ENCODE data around the gene CDC42BPB.

CDC42BPB gene

GRCh38 chr14:102939820-102940561, 117.4 kb downstream of the CDC42BPB start:
- Histone ChIP-seq H3K27me3 (ENCODE audit: control insufficient read depth, insufficient read depth, low read length) (no peaks in the 10 kb centered on the region), H3K27ac (ENCODE audit: low read depth, low read length) (no peak overlapping the region), H3K4me3 (ENCODE audit: low read length) (no peak overlapping the region), H3K36me3 (ENCODE audit: control insufficient read depth, insufficient read depth, low read length) (peaks cover 29% of the 10 kb centered on the region), H3K4me1 (ENCODE audit: control insufficient read depth, insufficient read depth, low read length) (no peaks in the 10 kb centered on the region), H3K9ac (ENCODE audit: low read length) (no peak overlapping the region)

DNA sequence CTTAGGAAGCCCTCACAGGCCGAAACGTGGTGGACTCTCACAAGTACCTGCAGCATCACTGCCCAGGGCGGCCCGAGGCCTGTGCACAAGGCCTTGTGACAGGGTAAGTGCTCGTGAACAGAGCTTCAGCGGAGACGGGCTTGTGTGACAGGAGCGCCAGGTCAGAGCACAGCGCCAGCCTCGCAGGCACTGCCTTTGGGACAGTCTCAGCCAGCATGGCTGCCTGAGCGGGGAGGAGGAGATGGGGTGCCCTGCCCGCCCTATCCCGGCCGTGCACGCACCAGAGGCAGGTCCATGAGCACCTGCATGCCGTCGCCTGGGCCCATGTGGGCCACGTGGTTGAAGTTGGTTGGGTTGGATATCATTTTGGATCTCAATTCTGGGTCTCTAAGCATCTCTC, 118.0 kb downstream of the CDC42BPB start:
- H3K36me3 ChIP-seq (ENCODE audit: control insufficient read depth, insufficient read depth, low read length): peaks cover 24% of the 10 kb centered on the region
- no peak overlapping the region for H3K4me3 ChIP-seq (ENCODE audit: low read length)
- no peaks in the 10 kb centered on the region for H3K4me1 ChIP-seq (ENCODE audit: control insufficient read depth, insufficient read depth, low read length)
- H3K27me3 ChIP-seq (ENCODE audit: control insufficient read depth, insufficient read depth, low read length): no peaks in the 10 kb centered on the region
- H3K27ac ChIP-seq (ENCODE audit: low read depth, low read length): no peak overlapping the region
- H3K9ac ChIP-seq (ENCODE audit: low read length): no peak overlapping the region

DNA sequence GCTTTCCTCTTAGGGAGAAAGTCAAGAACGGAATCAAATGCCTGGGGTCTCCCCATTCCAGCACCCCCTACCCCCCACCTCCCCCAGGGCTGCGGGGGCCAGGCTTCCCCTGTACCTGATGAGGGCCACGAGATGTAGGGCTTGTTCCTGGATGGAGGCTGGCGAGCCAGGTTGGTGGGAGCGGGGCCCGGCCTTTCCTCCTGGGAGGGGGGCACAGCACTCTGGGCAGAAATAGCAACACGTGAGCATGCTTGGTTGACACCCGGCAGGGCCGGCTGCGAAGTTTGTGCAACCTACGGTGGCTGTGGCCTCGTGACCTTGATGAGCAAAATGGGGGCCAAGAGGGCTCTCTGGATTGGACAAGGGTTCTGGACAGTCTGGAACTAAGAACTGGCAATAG, 119.2 kb downstream of the CDC42BPB start:
- no peak overlapping the region for H3K27ac ChIP-seq (ENCODE audit: low read depth, low read length)
- no peak overlapping the region for H3K4me3 ChIP-seq (ENCODE audit: low read length)
- H3K4me1 ChIP-seq (ENCODE audit: control insufficient read depth, insufficient read depth, low read length): no peaks in the 10 kb centered on the region
- no peak overlapping the region for H3K9ac ChIP-seq (ENCODE audit: low read length)
- H3K27me3 ChIP-seq (ENCODE audit: control insufficient read depth, insufficient read depth, low read length): no peaks in the 10 kb centered on the region
- peaks cover 19% of the 10 kb centered on the region for H3K36me3 ChIP-seq (ENCODE audit: control insufficient read depth, insufficient read depth, low read length)

DNA sequence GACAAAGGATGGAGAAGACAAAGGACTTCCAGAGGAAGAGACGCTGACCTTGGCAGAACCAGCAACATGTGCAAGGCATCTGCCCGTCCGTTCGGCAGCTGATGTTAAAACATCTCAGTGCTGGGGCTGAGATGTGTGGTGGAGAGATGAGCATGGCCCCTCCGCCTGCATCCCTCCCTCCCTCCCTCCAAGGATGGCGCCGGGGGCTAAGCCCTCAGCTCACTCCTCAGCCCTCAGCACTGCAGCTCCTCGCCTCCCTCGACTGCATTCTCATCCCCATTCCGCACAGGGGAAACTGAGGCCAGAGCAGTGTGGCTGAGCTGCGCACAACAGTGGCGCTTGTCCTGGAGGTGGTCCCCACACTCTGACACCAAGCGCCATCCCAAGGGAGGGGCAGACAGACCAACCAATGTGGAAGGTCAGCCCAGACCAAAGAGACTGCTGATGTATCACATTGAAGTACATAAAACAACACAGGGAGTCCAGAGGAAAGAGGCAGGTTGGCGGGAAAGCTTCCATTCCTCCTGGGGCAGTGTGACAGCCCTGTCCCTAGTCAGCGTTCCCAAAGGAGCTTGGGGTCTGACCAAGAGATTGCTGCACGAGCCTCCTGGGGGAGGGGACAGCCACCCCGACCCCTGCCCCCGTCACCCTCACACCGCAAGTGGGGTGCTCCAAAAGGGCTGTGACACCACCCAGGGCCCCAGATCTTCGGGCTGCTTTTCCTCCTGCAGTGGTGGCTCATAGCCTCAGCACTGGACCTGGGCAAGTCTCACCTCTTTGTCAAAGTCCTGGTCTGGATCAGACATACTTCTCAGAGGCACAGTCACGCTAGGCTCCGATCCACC, 119.8 kb downstream of the CDC42BPB start:
- H3K4me1 ChIP-seq (ENCODE audit: control insufficient read depth, insufficient read depth, low read length): no peaks in the 10 kb centered on the region
- no peaks in the 10 kb centered on the region for H3K27me3 ChIP-seq (ENCODE audit: control insufficient read depth, insufficient read depth, low read length)
- no peak overlapping the region for H3K4me3 ChIP-seq (ENCODE audit: low read length)
- no peak overlapping the region for H3K9ac ChIP-seq (ENCODE audit: low read length)
- H3K36me3 ChIP-seq (ENCODE audit: control insufficient read depth, insufficient read depth, low read length): peaks cover 23% of the 10 kb centered on the region
- H3K27ac ChIP-seq (ENCODE audit: low read depth, low read length): no peak overlapping the region

DNA sequence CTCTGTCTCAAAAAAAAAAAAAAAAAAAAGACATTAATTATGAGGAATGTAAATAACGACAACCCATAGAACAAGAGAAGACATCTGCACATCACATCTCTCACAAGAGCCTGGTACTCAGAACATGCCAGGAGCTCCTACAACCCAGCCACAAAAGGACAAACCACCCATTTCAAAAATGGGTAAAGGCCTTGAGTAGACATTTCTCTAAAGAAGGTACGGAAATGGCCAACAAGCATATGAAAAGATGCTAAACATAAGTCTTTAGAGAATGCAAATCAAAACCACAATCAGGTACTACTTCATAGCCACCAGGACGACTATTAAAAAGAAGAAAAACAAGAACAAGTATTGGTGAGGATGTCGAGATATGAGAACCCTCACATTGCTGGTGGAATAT, 121.6 kb downstream of the CDC42BPB start:
- no peaks in the 10 kb centered on the region for H3K4me1 ChIP-seq (ENCODE audit: control insufficient read depth, insufficient read depth, low read length)
- no peak overlapping the region for H3K27ac ChIP-seq (ENCODE audit: low read depth, low read length)
- H3K4me3 ChIP-seq (ENCODE audit: low read length): no peak overlapping the region
- H3K27me3 ChIP-seq (ENCODE audit: control insufficient read depth, insufficient read depth, low read length): no peaks in the 10 kb centered on the region
- no peak overlapping the region for H3K9ac ChIP-seq (ENCODE audit: low read length)
- H3K36me3 ChIP-seq (ENCODE audit: control insufficient read depth, insufficient read depth, low read length): peaks cover 20% of the 10 kb centered on the region

DNA sequence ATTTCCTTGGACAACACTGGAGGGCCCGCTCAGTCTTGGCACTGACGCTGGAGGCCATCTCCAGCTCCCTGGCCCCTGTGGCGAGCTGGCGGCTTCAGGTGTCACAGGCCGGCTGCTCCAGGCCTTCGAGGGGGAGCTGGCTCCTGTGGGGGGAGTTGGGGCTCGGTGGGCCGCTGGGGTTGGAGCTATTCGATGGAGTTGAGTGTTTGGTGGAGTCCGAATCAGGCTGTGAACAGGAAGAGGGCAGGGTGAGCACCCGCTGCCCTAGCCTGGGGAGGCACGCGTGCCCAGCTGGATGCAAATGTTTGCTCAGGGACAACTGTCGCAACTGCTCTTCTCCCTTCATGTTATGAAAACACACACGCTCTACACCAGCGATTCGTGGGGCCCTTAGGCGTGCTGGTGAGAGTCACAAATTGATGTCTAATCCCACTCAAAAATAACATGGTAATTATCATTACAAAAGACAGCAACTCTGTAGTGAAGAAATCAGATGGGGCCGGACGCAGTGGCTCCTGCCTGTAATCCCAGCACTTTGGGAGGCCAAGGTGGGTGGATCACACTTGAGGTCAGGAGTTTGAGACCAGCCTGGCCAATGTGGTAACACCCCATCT, 123.6 kb downstream of the CDC42BPB start:
- Histone ChIP-seq H3K36me3 (ENCODE audit: control insufficient read depth, insufficient read depth, low read length) (peaks cover 14% of the 10 kb centered on the region), H3K9ac (ENCODE audit: low read length) (no peak overlapping the region), H3K4me1 (ENCODE audit: control insufficient read depth, insufficient read depth, low read length) (no peaks in the 10 kb centered on the region), H3K4me3 (ENCODE audit: low read length) (no peak overlapping the region), H3K27me3 (ENCODE audit: control insufficient read depth, insufficient read depth, low read length) (peaks cover 8% of the 10 kb centered on the region), H3K27ac (ENCODE audit: low read depth, low read length) (no peak overlapping the region)

GRCh38 chr14:102932484-102933248, 124.7 kb downstream of the CDC42BPB start:
- Histone ChIP-seq H3K27me3 (ENCODE audit: control insufficient read depth, insufficient read depth, low read length) (peaks cover 8% of the 10 kb centered on the region), H3K27ac (ENCODE audit: low read depth, low read length) (no peak overlapping the region), H3K36me3 (ENCODE audit: control insufficient read depth, insufficient read depth, low read length) (peaks cover 10% of the 10 kb centered on the region), H3K4me1 (ENCODE audit: control insufficient read depth, insufficient read depth, low read length) (peaks cover 2% of the 10 kb centered on the region), H3K4me3 (ENCODE audit: low read length) (no peak overlapping the region), H3K9ac (ENCODE audit: low read length) (no peak overlapping the region)

- H3K27me3 ChIP-seq (ENCODE audit: control insufficient read depth, insufficient read depth, low read length): peaks cover 10% of the 10 kb centered on the region
- H3K27ac ChIP-seq (ENCODE audit: low read depth, low read length): no peak overlapping the region
- H3K4me1 ChIP-seq (ENCODE audit: control insufficient read depth, insufficient read depth, low read length): peaks cover 2% of the 10 kb centered on the region
- no peak overlapping the region for H3K4me3 ChIP-seq (ENCODE audit: low read length)
- peaks cover 7% of the 10 kb centered on the region for H3K36me3 ChIP-seq (ENCODE audit: control insufficient read depth, insufficient read depth, low read length)
- no peak overlapping the region for H3K9ac ChIP-seq (ENCODE audit: low read length)
Observed at GRCh38 chr14:102931580-102932285, 125.6 kb downstream of the CDC42BPB start.

GRCh38 chr14:102930753-102931579, 126.4 kb downstream of the CDC42BPB start:
- no peak overlapping the region for H3K4me3 ChIP-seq (ENCODE audit: low read length)
- H3K27me3 ChIP-seq (ENCODE audit: control insufficient read depth, insufficient read depth, low read length): peaks cover 10% of the 10 kb centered on the region
- no peak overlapping the region for H3K27ac ChIP-seq (ENCODE audit: low read depth, low read length)
- H3K4me1 ChIP-seq (ENCODE audit: control insufficient read depth, insufficient read depth, low read length): peaks cover 2% of the 10 kb centered on the region
- H3K36me3 ChIP-seq (ENCODE audit: control insufficient read depth, insufficient read depth, low read length): peaks cover 7% of the 10 kb centered on the region
- H3K9ac ChIP-seq (ENCODE audit: low read length): no peak overlapping the region

DNA sequence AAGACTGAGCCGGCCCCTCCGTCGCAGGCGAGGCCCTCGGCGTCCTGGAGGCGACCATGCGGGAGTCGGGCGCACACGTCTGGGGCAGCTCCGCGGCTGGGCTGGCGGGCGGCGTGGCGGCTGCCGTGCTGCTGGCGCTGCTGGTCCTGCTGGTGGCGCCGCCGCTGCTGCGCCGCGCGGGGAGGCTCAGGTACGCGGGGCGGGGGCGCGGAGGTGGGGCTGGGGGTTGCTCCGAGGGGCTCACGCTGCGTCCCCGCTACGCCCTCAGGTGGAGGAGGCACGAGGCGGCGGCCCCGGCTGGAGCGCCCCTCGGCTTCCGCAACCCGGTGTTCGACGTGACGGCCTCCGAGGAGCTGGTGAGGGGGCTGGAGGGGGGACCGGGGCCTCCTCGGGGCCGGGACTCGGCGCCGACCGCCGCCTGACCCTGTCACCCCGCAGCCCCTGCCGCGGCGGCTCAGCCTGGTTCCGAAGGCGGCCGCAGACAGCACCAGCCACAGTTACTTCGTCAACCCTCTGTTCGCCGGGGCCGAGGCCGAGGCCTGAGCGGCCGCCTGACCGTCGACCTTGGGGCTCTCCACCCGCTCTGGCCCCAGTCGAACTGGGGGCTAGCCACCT, 127.1 kb downstream of the CDC42BPB start:
- H3K9ac ChIP-seq (ENCODE audit: low read length): no peak overlapping the region
- H3K4me3 ChIP-seq (ENCODE audit: low read length): peak overlapping the region; percentile 27
- peaks cover 2% of the 10 kb centered on the region for H3K4me1 ChIP-seq (ENCODE audit: control insufficient read depth, insufficient read depth, low read length)
- peaks cover 7% of the 10 kb centered on the region for H3K36me3 ChIP-seq (ENCODE audit: control insufficient read depth, insufficient read depth, low read length)
- no peak overlapping the region for H3K27ac ChIP-seq (ENCODE audit: low read depth, low read length)
- peaks cover 10% of the 10 kb centered on the region for H3K27me3 ChIP-seq (ENCODE audit: control insufficient read depth, insufficient read depth, low read length)
